ENCODE measurements around the gene LSM11. TPM values are rescaled to one million over a fixed set of nuclear protein-coding genes. Genes with fewer than 3 reads are reported as not detected.

The LSM11 gene
- total and polyA plus RNA-seq, 2 of the 4 experiments (the other 2 are of a cell fraction): 1.4 to 3.0 TPM

DNA sequence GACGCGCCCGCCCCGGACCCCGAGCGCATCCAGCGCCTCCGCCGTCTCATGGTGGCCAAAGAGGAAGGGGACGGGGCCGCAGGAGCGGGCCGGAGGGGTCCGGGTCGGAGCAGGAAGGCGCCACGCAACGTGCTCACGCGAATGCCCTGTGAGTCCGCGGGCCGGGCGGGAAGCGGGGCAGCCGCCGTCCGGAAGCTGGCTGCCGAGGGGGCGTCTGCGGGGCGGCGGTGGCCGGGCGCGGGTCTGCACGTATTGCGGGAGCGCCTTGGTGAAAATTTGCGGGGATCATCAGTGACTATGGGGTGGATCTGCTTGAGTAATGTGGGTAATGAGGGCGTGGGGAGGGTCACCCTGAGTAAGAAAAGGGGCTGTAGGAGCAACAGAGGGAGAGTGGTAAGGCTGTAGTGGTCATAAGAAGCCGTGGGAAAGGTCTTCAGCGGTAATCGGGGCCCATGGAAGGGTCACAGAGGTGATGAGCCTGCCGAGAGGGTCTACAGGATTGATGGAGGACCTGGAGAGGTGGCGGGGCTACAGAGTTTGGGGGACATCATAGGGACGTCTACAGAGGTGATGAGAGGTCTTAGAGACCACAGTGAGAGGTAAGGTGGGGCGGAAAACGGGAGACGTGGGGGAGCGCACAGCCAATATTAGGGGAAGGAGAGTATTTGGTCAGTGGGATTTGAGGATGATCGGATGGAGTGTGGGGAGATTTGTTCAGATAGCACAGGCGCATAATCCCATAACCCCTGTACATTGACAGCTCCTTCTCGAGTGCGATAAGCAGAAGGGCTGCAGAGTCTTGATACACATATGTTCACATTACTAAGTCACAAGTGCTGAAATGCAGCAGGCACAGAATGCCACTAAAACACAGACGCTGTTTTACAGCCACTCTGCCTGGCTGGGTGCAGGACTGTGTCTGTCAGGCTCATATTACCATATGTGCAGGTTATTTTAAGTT is 819 bp downstream of the LSM11 start:
- 7% methylated on average over 19 of the region's 56 CpGs; no CpG with 5 or more reads in 1 of the 2 experiments for WGBS, 2 experiments (ENCODE audit: extremely low coverage in 2 of 2, insufficient read length in 1 of 2)
- H2BK120ac ChIP-seq (ENCODE audit: low read depth, low read length): no peak overlapping the region
- H3K4me1 ChIP-seq (ENCODE audit: control insufficient read depth, insufficient read depth, low read length): peaks cover 2% of the 10 kb centered on the region
- peak overlapping the region; percentile 23 to 69; a peak in 1 of 4 replicates for H4K8ac ChIP-seq (ENCODE audit: low read depth in 2 of 2, low read length in 2 of 2)
- peak overlapping the region; percentile 22; the same call in 1 of the 2 replicates for H3K27ac ChIP-seq (ENCODE audit: insufficient read depth, low read length)
- peak overlapping the region; percentile 83 for H2AK9ac ChIP-seq (replicated peaks; ENCODE audit: low read depth, low read length, poor library complexity)
- dilution Hi-C loops (cut with HindIII; ENCODE audit: low sequenced_read_pairs, unreplicated experiment): no loop called here
- ChIA-PET CTCF (interaction anchor here (0.6 to 1.9 kb wide), 8 partner anchors 10 to 416 kb away, joined by 3 to 14 read pairs (median 4); partner anchors contain the start of gene THG1L), POLR2A (ENCODE audit: unreplicated experiment) (no interaction called here)
- no peaks in the 10 kb centered on the region for H3K27me3 ChIP-seq (ENCODE audit: control insufficient read depth, insufficient read depth, low read length)
- no peaks in the 10 kb centered on the region for H3K9me3 ChIP-seq (ENCODE audit: control insufficient read depth, insufficient read depth, low read length)
- in situ Hi-C loops (cut with MboI; ENCODE audit: low sequenced_read_pairs): loop anchor here (10.0 kb wide), 1 partner anchor 600 kb away; the partner anchor contains the start of gene MED7
- no peak overlapping the region for H2BK15ac ChIP-seq (ENCODE audit: low read depth, low read length)
- peaks cover 2% of the 10 kb centered on the region for H3K36me3 ChIP-seq (ENCODE audit: control insufficient read depth, insufficient read depth, low read length)
- H3K9ac ChIP-seq (ENCODE audit: low read depth, low read length): peak overlapping the region; percentile 55
- peak overlapping the region; percentile 27; the same call in 1 of the 2 replicates for H4K91ac ChIP-seq (ENCODE audit: insufficient read depth, low read depth, low read length)
- peak overlapping the region; percentile 74 for H3K14ac ChIP-seq (replicated peaks; ENCODE audit: low read depth, low read length)
- peak overlapping the region; percentile 84 for H3K23ac ChIP-seq (ENCODE audit: low read depth, low read length)
- peak overlapping the region; percentile 10; the same call in 1 of the 2 replicates for H4K5ac ChIP-seq (ENCODE audit: low read depth, low read length)
- peaks cover 2% of the 10 kb centered on the region; the same call in 1 of the 2 replicates for H3K9me1 ChIP-seq (ENCODE audit: insufficient read depth, low read length)
- H3K79me1 ChIP-seq (ENCODE audit: low read depth in 1 of 2, low read length in 2 of 2): peaks cover 16 to 31% of the 10 kb centered on the region in 2 experiments
- H2AK5ac ChIP-seq (ENCODE audit: low read depth, low read length): peak overlapping the region; percentile 11; the same call in 1 of the 2 replicates
- peak overlapping the region; percentile 82 for H3K4me2 ChIP-seq (ENCODE audit: low read depth, low read length)
- peak overlapping the region; percentile 98 for H2AFZ ChIP-seq (replicated peaks; ENCODE audit: low read length, poor library complexity)
- TF ChIP-seq POLR2A (IDR thresholded peaks at IDR 0.05; ENCODE audit: low read depth, low read length) (no peak), MAFK (IDR thresholded peaks at IDR 0.05; ENCODE audit: low read depth, low read length) (no peak), SMC3 (IDR thresholded peaks at IDR 0.05; ENCODE audit: low read depth, low read length) (no peak), CEBPB (IDR thresholded peaks at IDR 0.05; ENCODE audit: low read depth, low read length) (no peak), CTCF (conservative IDR thresholded peaks at IDR 0.05; ENCODE audit: low read depth, low read length) (no peak), RAD21 (IDR thresholded peaks at IDR 0.05; ENCODE audit: low read length) (no peak), USF2 (IDR thresholded peaks at IDR 0.05; ENCODE audit: low read depth, low read length) (no peak), RCOR1 (IDR thresholded peaks at IDR 0.05; ENCODE audit: insufficient replicate concordance, low read length) (no peak), CHD1 (IDR thresholded peaks at IDR 0.05; ENCODE audit: low read depth, low read length) (no peak), MAZ (IDR thresholded peaks at IDR 0.05; ENCODE audit: borderline replicate concordance, low read depth, low read length) (no peak), RFX5 (IDR thresholded peaks at IDR 0.05; ENCODE audit: low read depth, low read length) (no peak)
- TF ChIP-seq, protein P1, sequence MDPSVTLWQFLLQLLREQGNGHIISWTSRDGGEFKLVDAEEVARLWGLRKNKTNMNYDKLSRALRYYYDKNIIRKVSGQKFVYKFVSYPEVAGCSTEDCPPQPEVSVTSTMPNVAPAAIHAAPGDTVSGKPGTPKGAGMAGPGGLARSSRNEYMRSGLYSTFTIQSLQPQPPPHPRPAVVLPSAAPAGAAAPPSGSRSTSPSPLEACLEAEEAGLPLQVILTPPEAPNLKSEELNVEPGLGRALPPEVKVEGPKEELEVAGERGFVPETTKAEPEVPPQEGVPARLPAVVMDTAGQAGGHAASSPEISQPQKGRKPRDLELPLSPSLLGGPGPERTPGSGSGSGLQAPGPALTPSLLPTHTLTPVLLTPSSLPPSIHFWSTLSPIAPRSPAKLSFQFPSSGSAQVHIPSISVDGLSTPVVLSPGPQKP (IDR thresholded peaks at IDR 0.05; ENCODE audit: borderline replicate concordance, low read depth, low read length): no peak
- no peaks in the 10 kb centered on the region for H4K20me1 ChIP-seq (ENCODE audit: insufficient read depth, low read length)
- H3K4me3 ChIP-seq (ENCODE audit: insufficient read depth, low read depth, low read length): peak overlapping the region; percentile 72
- DNase-seq (no peak), ATAC-seq (ENCODE audit: low read depth) (peak; percentile 19)
- no TSS peak for BruUV-seq (replicated peaks)
- 0 out of 2 replicates have a peak overlapping the region, but pooled peaks have one; percentile 43 for H3K56ac ChIP-seq (ENCODE audit: extremely low read depth, insufficient read depth, low read length)
- intact Hi-C loops (cut with micrococcal nuclease): loop anchor here (5.0 kb wide), 1 partner anchor 597 kb away; no protein-coding TSS in a partner anchor
- no peak overlapping the region for H2BK5ac ChIP-seq (ENCODE audit: low read depth, low read length, poor library complexity, severe bottlenecking)
- H3K4ac ChIP-seq (ENCODE audit: low read depth, low read length): peak overlapping the region; percentile 59
- no peak overlapping the region for H3K18ac ChIP-seq (ENCODE audit: low read depth, low read length)
- no peak overlapping the region for H2BK20ac ChIP-seq (ENCODE audit: low read depth, low read length)
